DND-41 (cell line): ENCODE measurements around the gene NUDT8.
"Not testable (repeated sequence)": the region's sequence is repeated elsewhere in the genome, so short reads cannot be mapped to it uniquely, and the experiment has no call there.

Experiments
- ATAC-seq: fragments of 200-7000 bp; cut with Tn5 transposase; 3 replicates; pipeline ENCODE4 v1.9.1; 2021; ENCODE audit warnings: low read depth; ENCODE audit not compliant: insufficient read depth
- DNase-seq: peaks from one replicate; pipeline ENCODE4 v3.0.0-alpha.2; 2020
- H2AFZ ChIP-seq: 2 replicates; pipeline ENCODE4 v1.6.0; 2012; ENCODE audit warnings: low read depth, low read length
- H3K27ac ChIP-seq: 2 replicates; pipeline ENCODE4 v1.5.1; 2012; ENCODE audit warnings: low read length, inconsistent platforms
- H3K27me3 ChIP-seq: fragments of 200-600 bp; sonication (generic); 2 replicates; pipeline ENCODE4 v1.6.0; 2012; ENCODE audit warnings: low read length, mild to moderate bottlenecking, inconsistent platforms; ENCODE audit not compliant: insufficient read depth, poor library complexity
- H3K36me3 ChIP-seq: 2 replicates; pipeline ENCODE4 v1.5.1; 2012; ENCODE audit warnings: low read length, inconsistent platforms; ENCODE audit not compliant: insufficient read depth
- H3K4me1 ChIP-seq: 2 replicates; pipeline ENCODE4 v1.5.1; 2012; ENCODE audit warnings: mild to moderate bottlenecking, low read length; ENCODE audit not compliant: insufficient read depth
- H3K4me2 ChIP-seq: 2 replicates; pipeline ENCODE4 v1.6.0; 2012; ENCODE audit warnings: mild to moderate bottlenecking, moderate library complexity, low read length, inconsistent platforms; ENCODE audit not compliant: insufficient read depth
- H3K4me3 ChIP-seq, 2 experiments: fragments of 200-600 bp in 1 of 2; shearing (Covaris generic) in 1 of 2; 2 replicates each; pipeline ENCODE4 v1.5.1; 2012 to 2016; ENCODE audit warnings: inconsistent platforms in 2 of 2, low read length in 2 of 2, mild to moderate bottlenecking in 2 of 2, low read depth in 1 of 2, moderate library complexity in 1 of 2
- H3K79me2 ChIP-seq: 2 replicates; pipeline ENCODE4 v1.6.0; 2012; ENCODE audit warnings: low read length, inconsistent platforms; ENCODE audit not compliant: insufficient read depth
- H3K9ac ChIP-seq: 2 replicates; pipeline ENCODE4 v1.6.0; 2012; ENCODE audit warnings: low read depth, mild to moderate bottlenecking, inconsistent platforms, low read length, moderate library complexity
- H3K9me3 ChIP-seq: 2 replicates; pipeline ENCODE4 v1.5.1; 2012; ENCODE audit warnings: low read length, moderate library complexity, mild to moderate bottlenecking, inconsistent platforms; ENCODE audit not compliant: insufficient read depth, severe bottlenecking
- H4K20me1 ChIP-seq: 2 replicates; pipeline ENCODE4 v1.6.0; 2012; ENCODE audit warnings: low read length; ENCODE audit not compliant: insufficient read depth
- CTCF ChIP-seq: IDR thresholded peaks from 2 replicates; pipeline ENCODE4 v1.5.1; 2012; ENCODE audit warnings: borderline replicate concordance, low read length, moderate library complexity, mild to moderate bottlenecking; ENCODE audit not compliant: poor library complexity, severe bottlenecking; ENCODE audit errors: extremely low read depth
- EZH2 ChIP-seq: IDR thresholded peaks from 3 replicates; pipeline ENCODE4 v1.6.1; 2012; ENCODE audit warnings: borderline replicate concordance, low read depth, mild to moderate bottlenecking, moderate library complexity, low read length, inconsistent platforms; ENCODE audit not compliant: severe bottlenecking

Gene NUDT8

GRCh38 chr11:67600324-67601029 is 29.3 kb downstream of the NUDT8 start:
- DNase-seq (no peak), ATAC-seq (no peak)

DNA sequence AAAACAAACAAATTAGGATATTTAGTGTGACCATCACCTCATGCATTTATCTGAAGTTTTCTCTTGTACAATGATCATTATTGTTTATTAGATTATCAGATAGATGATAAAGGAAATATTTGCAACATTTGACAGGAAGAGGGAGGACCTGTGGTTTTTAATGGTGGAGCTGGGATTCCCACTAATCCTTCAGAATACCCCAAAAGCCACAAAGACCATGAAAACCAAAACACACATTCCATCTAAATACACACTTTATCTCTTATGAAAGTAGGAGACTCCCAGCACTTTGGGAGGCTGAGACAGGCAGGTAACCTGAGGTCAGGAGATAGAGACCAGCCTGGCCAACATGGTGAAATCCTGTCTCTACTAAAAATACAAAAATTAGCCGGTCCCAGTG is 30.6 kb downstream of the NUDT8 start:
- Histone ChIP-seq H4K20me1 (no peaks in the 10 kb centered on the region), H3K27me3 (no peaks in the 10 kb centered on the region), H2AFZ (no peak overlapping the region), H3K4me2 (no peak overlapping the region), H3K4me3 (no peak overlapping the region), H3K27ac (no peak overlapping the region), H3K9ac (no peak overlapping the region), H3K4me1 (no peaks in the 10 kb centered on the region), H3K79me2 (no peaks in the 10 kb centered on the region), H3K9me3 (peaks cover 2% of the 10 kb centered on the region), H3K36me3 (no peaks in the 10 kb centered on the region)
- no peak for ATAC-seq
- TF ChIP-seq EZH2 (no peak), CTCF (no peak)
- DNase-seq: no peak

More at GRCh38 chr11:67600324-67601029, 29.3 kb downstream of the NUDT8 start:
- Histone ChIP-seq H3K9me3 (peaks cover 2% of the 10 kb centered on the region), H3K27me3 (no peaks in the 10 kb centered on the region), H2AFZ (no peak overlapping the region), H3K79me2 (no peaks in the 10 kb centered on the region), H3K36me3 (no peaks in the 10 kb centered on the region), H3K4me3 (no peak overlapping the region), H3K27ac (no peak overlapping the region), H3K4me1 (no peaks in the 10 kb centered on the region), H3K4me2 (no peak overlapping the region), H3K9ac (no peak overlapping the region), H4K20me1 (no peaks in the 10 kb centered on the region)
- TF ChIP-seq EZH2: no peak
- TF ChIP-seq CTCF: no peak

DNA sequence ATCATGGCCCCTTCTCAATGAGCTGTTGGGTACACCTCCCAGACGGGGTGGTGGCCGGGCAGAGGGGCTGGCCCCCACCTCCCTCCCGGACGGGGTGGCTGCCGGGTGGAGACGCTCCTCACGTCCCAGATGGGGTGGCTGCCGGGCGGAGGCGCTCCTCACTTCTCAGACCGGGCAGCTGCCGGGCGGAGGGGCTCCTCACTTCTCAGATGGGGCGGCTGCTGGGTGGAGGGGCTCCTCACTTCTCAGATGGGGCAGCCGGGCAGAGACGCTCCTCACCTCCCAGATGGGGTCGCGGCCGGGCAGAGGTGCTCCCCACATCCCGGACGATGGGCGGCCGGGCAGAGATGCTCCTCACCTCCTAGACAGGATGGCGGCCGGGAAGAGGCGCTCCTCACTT is 31.8 kb downstream of the NUDT8 start:
- H3K4me3 ChIP-seq, H2AFZ ChIP-seq, H4K20me1 ChIP-seq, H3K27ac ChIP-seq, H3K79me2 ChIP-seq, H3K36me3 ChIP-seq, ATAC-seq, H3K9ac ChIP-seq, DNase-seq, H3K9me3 ChIP-seq, H3K27me3 ChIP-seq, H3K4me2 ChIP-seq, H3K4me1 ChIP-seq: not testable (repeated sequence)

- not testable (repeated sequence) for H3K27me3 ChIP-seq, H3K9me3 ChIP-seq, H3K4me3 ChIP-seq
Observed at GRCh38 chr11:67597458-67597857, 32.3 kb downstream of the NUDT8 start.

More at GRCh38 chr11:67597458-67597857, 32.3 kb downstream of the NUDT8 start:
- not testable (repeated sequence) for H3K36me3 ChIP-seq, DNase-seq, H3K79me2 ChIP-seq, H3K4me2 ChIP-seq, H3K27ac ChIP-seq, H3K4me1 ChIP-seq, H4K20me1 ChIP-seq, H3K9ac ChIP-seq, ATAC-seq, H2AFZ ChIP-seq
